Muscle layer of colon (tissue), 2 donors: Measurements from ENCODE around the gene SIRT2.
A peak's percentile ranks its signal among the peaks of the same experiment; 100 is the strongest.
"Not testable (repeated sequence)": the region's sequence is repeated elsewhere in the genome, so short reads cannot be mapped to it uniquely, and the experiment has no call there.

Experiments
- H3K27ac ChIP-seq: one replicate; pipeline ENCODE4 v1.7.0; 2013; ENCODE audit warnings: low read depth, mild to moderate bottlenecking, low read length, moderate library complexity
- H3K27me3 ChIP-seq, 2 donors: one replicate each; pipeline ENCODE4 v1.7.0; 2013; ENCODE audit warnings: low read length in 2 of 2, mild to moderate bottlenecking in 2 of 2; ENCODE audit not compliant: insufficient read depth in 2 of 2, control insufficient read depth in 1 of 2
- H3K36me3 ChIP-seq: one replicate; pipeline ENCODE4 v1.7.0; 2013; ENCODE audit warnings: mild to moderate bottlenecking, low read length; ENCODE audit not compliant: insufficient read depth
- H3K4me1 ChIP-seq: one replicate; pipeline ENCODE4 v1.7.0; 2013; ENCODE audit warnings: mild to moderate bottlenecking, low read length; ENCODE audit not compliant: insufficient read depth
- H3K4me3 ChIP-seq, 2 donors: one replicate each; pipeline ENCODE4 v1.7.0; 2013; ENCODE audit warnings: low read length in 2 of 2, low read depth in 1 of 2, mild to moderate bottlenecking in 1 of 2, moderate library complexity in 1 of 2
- H3K9ac ChIP-seq: one replicate; pipeline ENCODE4 v1.7.0; 2013; ENCODE audit warnings: low read length
- H3K9me3 ChIP-seq: one replicate; pipeline ENCODE4 v1.7.0; 2013; ENCODE audit warnings: mild to moderate bottlenecking, low read length
- donor health status: abdominal sarcoma.
- donor health status: Adenocarcinoma of cecum.

Gene SIRT2

GRCh38 chr19:38854961-38855360, 44.5 kb downstream of the SIRT2 start:
- not testable (repeated sequence) for H3K27me3 ChIP-seq, H3K9ac ChIP-seq, H3K4me1 ChIP-seq, H3K36me3 ChIP-seq, H3K27ac ChIP-seq, H3K9me3 ChIP-seq, H3K4me3 ChIP-seq

- peaks cover 8% of the 10 kb centered on the region for H3K36me3 ChIP-seq
- H3K4me3 ChIP-seq: peak overlapping the region in 1 of 2 donors; percentile 78
- no peaks in the 10 kb centered on the region for H3K9me3 ChIP-seq
- no peak overlapping the region for H3K27ac ChIP-seq
- H3K9ac ChIP-seq: peak overlapping the region; percentile 84
- H3K27me3 ChIP-seq: no peaks in the 10 kb centered on the region
- peaks cover 12% of the 10 kb centered on the region for H3K4me1 ChIP-seq
These were observed 46.2 kb downstream of the SIRT2 start for GRCh38 chr19:38853214-38853613.

- no peaks in the 10 kb centered on the region for H3K9me3 ChIP-seq
- H3K27me3 ChIP-seq: no peaks in the 10 kb centered on the region
- H3K4me3 ChIP-seq: peak overlapping the region; percentile 72 to 78
- peaks cover 14% of the 10 kb centered on the region for H3K36me3 ChIP-seq
- H3K27ac ChIP-seq: peak overlapping the region; percentile 99
- peaks cover 20% of the 10 kb centered on the region for H3K4me1 ChIP-seq
- peak overlapping the region; percentile 84 for H3K9ac ChIP-seq
These were observed 47.0 kb downstream of the SIRT2 start for GRCh38 chr19:38852231-38853044.

- no peaks in the 10 kb centered on the region for H3K9me3 ChIP-seq
- H3K9ac ChIP-seq: peak overlapping the region; percentile 84
- peak overlapping the region; percentile 72 to 82 for H3K4me3 ChIP-seq
These were observed 47.7 kb downstream of the SIRT2 start for GRCh38 chr19:38851622-38852230.

GRCh38 chr19:38850976-38851621, 48.3 kb downstream of the SIRT2 start:
- Histone ChIP-seq H3K27me3 (no peaks in the 10 kb centered on the region), H3K4me3 (peak overlapping the region; percentile 69 to 82), H3K36me3 (peaks cover 27% of the 10 kb centered on the region), H3K9me3 (no peaks in the 10 kb centered on the region), H3K4me1 (peaks cover 31% of the 10 kb centered on the region), H3K9ac (peak overlapping the region; percentile 71), H3K27ac (peak overlapping the region; percentile 91)

More at GRCh38 chr19:38851622-38852230, 47.7 kb downstream of the SIRT2 start:
- Histone ChIP-seq H3K4me1 (peaks cover 26% of the 10 kb centered on the region), H3K27ac (peak overlapping the region; percentile 99), H3K27me3 (no peaks in the 10 kb centered on the region), H3K36me3 (peaks cover 21% of the 10 kb centered on the region)

- peak overlapping the region; percentile 69 to 82 for H3K4me3 ChIP-seq
- peaks cover 35% of the 10 kb centered on the region for H3K4me1 ChIP-seq
These were observed 48.9 kb downstream of the SIRT2 start for GRCh38 chr19:38850436-38850975.

GRCh38 chr19:38849860-38850435, 49.5 kb downstream of the SIRT2 start, which contains the start of gene HNRNPL:
Gene HNRNPL (minus strand): TSS chr19:38849986. CDS start chr19:38849966, 20 bp downstream.
- peak within 1 kb of the TSS; percentile 87 to 94 for H3K4me3 ChIP-seq
- peak within 1 kb of the TSS; percentile 84 for H3K9ac ChIP-seq
- no peaks in the 10 kb centered on the region for H3K27me3 ChIP-seq
- peak within 1 kb of the TSS; percentile 99 for H3K27ac ChIP-seq
- H3K4me1 ChIP-seq: peaks cover 37% of the 10 kb centered on the region
- peaks cover 39% of the 10 kb centered on the region for H3K36me3 ChIP-seq
- no peaks in the 10 kb centered on the region for H3K9me3 ChIP-seq

More at GRCh38 chr19:38850436-38850975, 48.9 kb downstream of the SIRT2 start:
- Histone ChIP-seq H3K27ac (peak overlapping the region; percentile 91), H3K9me3 (no peaks in the 10 kb centered on the region), H3K36me3 (peaks cover 33% of the 10 kb centered on the region), H3K9ac (peak overlapping the region; percentile 71), H3K27me3 (no peaks in the 10 kb centered on the region)

GRCh38 chr19:38849147-38849859, 50.1 kb downstream of the SIRT2 start:
- Histone ChIP-seq H3K9ac (peak overlapping the region; percentile 84), H3K4me3 (peak overlapping the region; percentile 87 to 94), H3K4me1 (peaks cover 37% of the 10 kb centered on the region), H3K27ac (peak overlapping the region; percentile 99), H3K36me3 (peaks cover 45% of the 10 kb centered on the region), H3K27me3 (no peaks in the 10 kb centered on the region), H3K9me3 (no peaks in the 10 kb centered on the region)

GRCh38 chr19:38848299-38849146, 50.9 kb downstream of the SIRT2 start:
- Histone ChIP-seq H3K4me1 (peaks cover 37% of the 10 kb centered on the region), H3K36me3 (peaks cover 53% of the 10 kb centered on the region), H3K9me3 (no peaks in the 10 kb centered on the region)

GRCh38 chr19:38846097-38846496, 53.3 kb downstream of the SIRT2 start:
- H3K36me3 ChIP-seq: peaks cover 77% of the 10 kb centered on the region
- no peaks in the 10 kb centered on the region for H3K9me3 ChIP-seq
- no peaks in the 10 kb centered on the region for H3K27me3 ChIP-seq
- no peak overlapping the region for H3K9ac ChIP-seq
- H3K4me1 ChIP-seq: peaks cover 33% of the 10 kb centered on the region
- no peak overlapping the region for H3K4me3 ChIP-seq
- no peak overlapping the region for H3K27ac ChIP-seq

More at GRCh38 chr19:38848299-38849146, 50.9 kb downstream of the SIRT2 start:
- H3K27me3 ChIP-seq: no peaks in the 10 kb centered on the region
- peak overlapping the region; percentile 84 for H3K9ac ChIP-seq
- H3K4me3 ChIP-seq: peak overlapping the region; percentile 18 to 94
- H3K27ac ChIP-seq: peak overlapping the region; percentile 99
